GM12891 (cell line): ENCODE data around the gene TMEM8B.

Source experiments
- PAX5 ChIP-seq: IDR thresholded peaks from 2 replicates; pipeline ENCODE4 v1.6.1; 2011; ENCODE audit warnings: low read length, moderate library complexity, mild to moderate bottlenecking; ENCODE audit not compliant: insufficient read depth, severe bottlenecking
- POLR2A ChIP-seq: IDR thresholded peaks from 2 replicates; pipeline ENCODE4 v1.6.1; 2011; ENCODE audit warnings: low read depth, low read length, control low read depth
- POLR2AphosphoS5 ChIP-seq: IDR thresholded peaks from 2 replicates; pipeline ENCODE4 v1.6.1; 2011; ENCODE audit warnings: low read depth, low read length, control low read depth
- TAF1 ChIP-seq: IDR thresholded peaks from 2 replicates; pipeline ENCODE4 v1.6.1; 2011; ENCODE audit warnings: low read depth, low read length, control low read depth

- TF ChIP-seq PAX5: no peak
- no peak for TF ChIP-seq POLR2AphosphoS5
- TF ChIP-seq POLR2A: no peak
- no peak for TF ChIP-seq TAF1
Measured at GRCh38 chr9:35842795-35843194, 13.8 kb downstream of the TMEM8B start.
